BJ (cell line): Measurements from ENCODE around the gene GARIN5A. TPM values are rescaled to one million over a fixed set of nuclear protein-coding genes. Genes with fewer than 3 reads are reported as not detected.

Experiments
- CTCF ChIA-PET: fragments of 350-600 bp; formaldehyde crosslinking; extraction: SDS; loops from one replicate; lab custom pipeline; 2021; ENCODE audit warnings: antibody characterized with exemption, inconsistent platforms; lab: Yijun Ruan, JAX
- POLR2A ChIA-PET: fragments of 300-600 bp; sonication (Branson Sonifier 250); formaldehyde crosslinking; extraction: SDS; loops from one replicate; lab custom pipeline; 2021; ENCODE audit warnings: antibody characterized with exemption; lab: Charles Lee
- DNase-seq: peaks from one replicate; pipeline ENCODE4 v3.0.0-alpha.2; 2011; ENCODE audit warnings: low read depth
- H3K27me3 ChIP-seq: 2 replicates; pipeline ENCODE4 v1.6.0; 2011; ENCODE audit warnings: low read length; ENCODE audit not compliant: control insufficient read depth, insufficient read depth
- H3K36me3 ChIP-seq: 2 replicates; pipeline ENCODE4 v1.5.1; 2011; ENCODE audit warnings: low read length; ENCODE audit not compliant: control insufficient read depth, insufficient read depth
- H3K4me3 ChIP-seq: 2 replicates; pipeline ENCODE4 v1.5.1; 2011; ENCODE audit warnings: low read depth, mild to moderate bottlenecking, control low read depth, low read length
- polyA plus RNA-seq: library from polyadenylated mRNA; depleted of rRNA; stranded (reverse); fragments of >200 nt; gene quantifications from 2 replicates; pipeline ENCODE4 v1.2.3, GENCODE V29; 2011
- TF ChIP-seq, protein P1 (sequence below): IDR thresholded peaks from 2 replicates; pipeline ENCODE4 v1.5.1; 2011; ENCODE audit warnings: low read depth, mild to moderate bottlenecking, control low read depth, inconsistent platforms, low read length, moderate library complexity; ENCODE audit not compliant: insufficient read depth

The GARIN5A gene
- polyA plus RNA-seq, 1 experiment: 0.56 TPM

DNA sequence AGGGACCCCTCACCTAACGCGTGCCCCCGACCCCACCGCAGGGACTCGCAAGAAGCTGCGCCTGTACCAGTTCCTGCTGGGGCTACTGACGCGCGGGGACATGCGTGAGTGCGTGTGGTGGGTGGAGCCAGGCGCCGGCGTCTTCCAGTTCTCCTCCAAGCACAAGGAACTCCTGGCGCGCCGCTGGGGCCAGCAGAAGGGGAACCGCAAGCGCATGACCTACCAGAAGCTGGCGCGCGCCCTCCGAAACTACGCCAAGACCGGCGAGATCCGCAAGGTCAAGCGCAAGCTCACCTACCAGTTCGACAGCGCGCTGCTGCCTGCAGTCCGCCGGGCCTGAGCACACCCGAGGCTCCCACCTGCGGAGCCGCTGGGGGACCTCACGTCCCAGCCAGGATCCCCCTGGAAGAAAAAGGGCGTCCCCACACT is 48.6 kb downstream of the GARIN5A start:
- no peaks in the 10 kb centered on the region for H3K36me3 ChIP-seq
- no peak for DNase-seq
- peaks cover 5% of the 10 kb centered on the region for H3K27me3 ChIP-seq
- peak overlapping the region; percentile 17 for H3K4me3 ChIP-seq
- ChIA-PET CTCF (interaction anchor here (1.2 to 2.2 kb wide), 2 partner anchors 13 to 32 kb away, joined by 3 to 7 read pairs; no protein-coding TSS in a partner anchor), POLR2A (no interaction called here)
- TF ChIP-seq, protein P1, sequence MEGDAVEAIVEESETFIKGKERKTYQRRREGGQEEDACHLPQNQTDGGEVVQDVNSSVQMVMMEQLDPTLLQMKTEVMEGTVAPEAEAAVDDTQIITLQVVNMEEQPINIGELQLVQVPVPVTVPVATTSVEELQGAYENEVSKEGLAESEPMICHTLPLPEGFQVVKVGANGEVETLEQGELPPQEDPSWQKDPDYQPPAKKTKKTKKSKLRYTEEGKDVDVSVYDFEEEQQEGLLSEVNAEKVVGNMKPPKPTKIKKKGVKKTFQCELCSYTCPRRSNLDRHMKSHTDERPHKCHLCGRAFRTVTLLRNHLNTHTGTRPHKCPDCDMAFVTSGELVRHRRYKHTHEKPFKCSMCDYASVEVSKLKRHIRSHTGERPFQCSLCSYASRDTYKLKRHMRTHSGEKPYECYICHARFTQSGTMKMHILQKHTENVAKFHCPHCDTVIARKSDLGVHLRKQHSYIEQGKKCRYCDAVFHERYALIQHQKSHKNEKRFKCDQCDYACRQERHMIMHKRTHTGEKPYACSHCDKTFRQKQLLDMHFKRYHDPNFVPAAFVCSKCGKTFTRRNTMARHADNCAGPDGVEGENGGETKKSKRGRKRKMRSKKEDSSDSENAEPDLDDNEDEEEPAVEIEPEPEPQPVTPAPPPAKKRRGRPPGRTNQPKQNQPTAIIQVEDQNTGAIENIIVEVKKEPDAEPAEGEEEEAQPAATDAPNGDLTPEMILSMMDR: no peak

DNA sequence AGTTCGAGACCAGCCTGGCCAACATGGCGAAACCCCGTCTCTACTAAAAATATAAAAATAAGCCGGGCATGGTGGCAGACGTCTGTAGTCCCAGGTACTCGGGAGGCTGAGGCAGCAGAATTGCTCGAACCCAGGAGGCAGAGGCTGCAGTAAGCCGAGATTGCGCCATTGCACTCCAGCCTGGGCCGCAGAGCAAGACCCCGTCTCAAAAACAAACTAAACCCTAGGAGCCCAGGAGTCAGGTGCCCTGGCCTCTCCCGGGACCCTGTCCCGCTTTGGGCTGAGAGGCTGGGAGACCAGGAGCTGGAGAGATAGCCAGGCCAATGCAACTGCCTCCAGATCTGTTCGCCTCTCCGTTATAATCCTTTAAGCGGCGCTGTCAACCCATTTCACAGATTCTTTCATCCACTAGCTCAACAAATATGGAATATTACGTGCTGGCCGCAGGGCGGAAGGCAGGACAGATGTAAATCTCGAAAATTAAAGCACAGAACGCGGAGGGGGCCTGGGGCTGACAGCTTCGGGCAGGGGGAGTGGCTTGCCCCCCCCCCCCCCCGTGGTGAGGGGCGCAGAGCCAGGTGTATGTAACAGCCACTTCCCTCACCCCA is 49.2 kb downstream of the GARIN5A start:
- CTCF ChIA-PET: interaction anchor here (1.2 to 2.2 kb wide), 3 partner anchors 13 to 59 kb away, joined by 3 to 7 read pairs (median 3); no protein-coding TSS in a partner anchor
- Histone ChIP-seq H3K4me3 (no peak overlapping the region), H3K27me3 (peaks cover 2% of the 10 kb centered on the region; the same call in 1 of the 2 replicates), H3K36me3 (no peaks in the 10 kb centered on the region)
- no peak for DNase-seq
- POLR2A ChIA-PET: no interaction called here
- TF ChIP-seq, protein P1: no peak

DNA sequence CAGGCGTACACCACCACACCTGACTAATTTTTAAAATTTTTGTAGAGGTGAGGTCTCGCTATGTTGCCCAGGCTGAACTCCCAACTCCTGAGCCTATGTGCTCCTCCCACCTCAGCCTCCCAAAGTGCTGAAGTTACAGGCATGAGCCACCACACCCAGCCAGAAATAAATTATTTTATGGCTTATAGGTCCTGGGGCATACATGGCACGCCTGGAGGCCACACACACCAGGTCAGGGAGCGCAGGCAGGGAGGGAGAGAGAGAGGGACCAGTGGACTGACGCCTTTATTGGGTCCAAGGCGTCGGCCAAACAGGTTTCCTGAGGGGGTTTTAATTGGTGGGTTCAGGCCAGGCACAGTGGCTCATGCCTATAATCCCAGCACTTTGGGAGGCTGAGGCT is 51.1 kb downstream of the GARIN5A start:
- H3K27me3 ChIP-seq: no peaks in the 10 kb centered on the region
- H3K36me3 ChIP-seq: no peaks in the 10 kb centered on the region
- DNase-seq: no peak
- H3K4me3 ChIP-seq: no peak overlapping the region
- TF ChIP-seq, protein P1: no peak
- ChIA-PET POLR2A (no interaction called here), CTCF (interaction anchor here (0.6 to 2.2 kb wide), 6 partner anchors 10 to 171 kb away, joined by 3 to 8 read pairs (median 4); no protein-coding TSS in a partner anchor)

DNA sequence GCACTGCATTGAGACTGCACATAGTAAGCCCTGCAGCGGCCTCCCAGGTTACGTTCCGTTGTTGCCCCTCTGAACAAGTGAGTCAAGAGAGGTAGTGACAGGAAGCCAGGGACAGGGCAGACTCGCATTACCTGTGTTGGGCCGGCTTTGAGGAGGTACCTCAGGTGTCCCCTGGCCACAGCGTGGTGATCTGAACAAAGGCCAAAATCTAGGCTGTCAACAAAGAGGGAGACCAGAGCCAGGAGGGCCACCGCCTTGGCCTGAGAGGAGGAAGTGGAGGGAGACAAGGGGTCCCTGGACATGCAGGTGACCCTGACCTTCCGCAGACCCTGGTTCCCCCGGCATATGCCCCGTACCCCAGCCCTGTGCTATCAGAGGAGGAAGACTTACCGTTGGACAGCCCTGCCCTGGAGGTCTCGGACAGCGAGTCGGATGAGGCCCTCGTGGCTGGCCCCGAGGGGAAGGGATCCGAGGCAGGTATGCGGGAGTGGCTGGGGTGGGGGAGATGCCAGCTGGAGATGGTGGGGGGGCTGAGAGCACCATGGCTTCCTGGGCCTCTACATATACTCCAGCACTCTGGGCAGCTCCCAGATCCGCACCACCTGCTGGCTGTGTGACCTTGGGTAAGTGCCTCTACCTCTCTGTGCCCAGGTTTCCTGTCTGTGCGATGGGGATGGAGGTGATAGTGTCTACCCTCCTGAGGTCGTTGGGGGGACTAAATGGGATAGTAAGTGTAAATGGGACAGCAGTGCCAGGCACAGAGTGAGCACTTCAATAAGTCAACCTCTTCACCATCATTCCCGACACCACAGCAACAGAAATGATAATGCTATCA is 53.2 kb downstream of the GARIN5A start:
- ChIA-PET CTCF (interaction anchor here (0.6 to 1.1 kb wide), 2 partner anchors 11 to 24 kb away, joined by 3 read pairs; no protein-coding TSS in a partner anchor), POLR2A (no interaction called here)
- H3K36me3 ChIP-seq: no peaks in the 10 kb centered on the region
- no peak overlapping the region for H3K4me3 ChIP-seq
- TF ChIP-seq, protein P1: no peak
- peaks cover 2% of the 10 kb centered on the region for H3K27me3 ChIP-seq
- no peak for DNase-seq
